ENCODE results near the gene RAB10.
"Not testable (repeated sequence)": the region's sequence is repeated elsewhere in the genome, so short reads cannot be mapped to it uniquely, and the experiment has no call there.

RAB10 gene

DNA sequence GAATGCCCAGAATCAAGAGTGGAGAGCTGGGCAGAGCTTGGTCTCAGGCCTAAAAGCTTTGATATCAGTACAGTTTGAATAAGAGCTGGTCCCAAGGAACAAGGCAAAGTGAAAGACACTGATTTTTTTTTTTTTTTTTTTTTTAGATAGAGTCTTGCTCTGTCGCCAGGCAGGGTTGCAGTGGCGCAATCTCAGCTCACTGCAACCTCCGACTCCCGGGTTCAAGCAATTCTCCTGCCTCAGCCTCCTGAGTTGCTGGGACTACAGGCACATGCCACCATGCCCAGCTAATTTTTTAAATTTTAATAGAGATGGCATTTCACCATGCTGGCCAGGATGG lies 17.2 kb upstream of the RAB10 start:
- not testable (repeated sequence) for DNase-seq

DNA sequence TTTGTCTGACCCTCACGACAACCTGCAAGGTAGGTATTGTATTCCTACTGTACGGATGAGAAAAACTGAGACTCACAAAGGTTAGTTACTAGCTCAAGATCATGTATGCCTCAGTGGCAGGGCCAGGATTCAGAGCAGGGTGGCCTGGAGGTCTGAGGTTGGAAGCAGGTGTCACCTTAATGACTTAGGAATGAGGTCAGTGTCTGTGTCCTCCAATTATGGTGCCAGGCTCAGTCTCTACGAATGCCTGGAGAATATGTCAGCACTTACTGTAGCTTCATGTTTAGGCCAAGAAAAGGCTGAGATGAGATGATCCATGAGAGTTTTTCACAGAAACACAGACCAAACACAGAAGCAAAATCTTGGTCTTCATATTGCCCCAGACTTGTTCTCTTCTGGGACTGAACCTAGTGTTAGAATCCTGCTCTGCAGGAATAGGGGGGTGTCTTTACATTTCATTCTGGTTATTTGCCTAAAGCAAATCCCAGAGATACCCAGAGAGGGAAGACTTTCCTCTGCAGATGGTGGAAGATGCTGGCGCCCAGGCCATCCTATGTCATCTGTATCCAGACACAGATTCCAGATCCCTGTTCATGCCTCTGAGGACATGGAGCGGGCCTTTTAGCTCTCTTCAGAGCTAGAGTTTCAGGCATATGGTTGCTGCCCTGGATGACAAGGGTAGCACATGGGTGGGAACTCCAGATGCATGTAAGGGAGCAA lies 16.3 kb upstream of the RAB10 start:
- DNase-seq: no peak

DNA sequence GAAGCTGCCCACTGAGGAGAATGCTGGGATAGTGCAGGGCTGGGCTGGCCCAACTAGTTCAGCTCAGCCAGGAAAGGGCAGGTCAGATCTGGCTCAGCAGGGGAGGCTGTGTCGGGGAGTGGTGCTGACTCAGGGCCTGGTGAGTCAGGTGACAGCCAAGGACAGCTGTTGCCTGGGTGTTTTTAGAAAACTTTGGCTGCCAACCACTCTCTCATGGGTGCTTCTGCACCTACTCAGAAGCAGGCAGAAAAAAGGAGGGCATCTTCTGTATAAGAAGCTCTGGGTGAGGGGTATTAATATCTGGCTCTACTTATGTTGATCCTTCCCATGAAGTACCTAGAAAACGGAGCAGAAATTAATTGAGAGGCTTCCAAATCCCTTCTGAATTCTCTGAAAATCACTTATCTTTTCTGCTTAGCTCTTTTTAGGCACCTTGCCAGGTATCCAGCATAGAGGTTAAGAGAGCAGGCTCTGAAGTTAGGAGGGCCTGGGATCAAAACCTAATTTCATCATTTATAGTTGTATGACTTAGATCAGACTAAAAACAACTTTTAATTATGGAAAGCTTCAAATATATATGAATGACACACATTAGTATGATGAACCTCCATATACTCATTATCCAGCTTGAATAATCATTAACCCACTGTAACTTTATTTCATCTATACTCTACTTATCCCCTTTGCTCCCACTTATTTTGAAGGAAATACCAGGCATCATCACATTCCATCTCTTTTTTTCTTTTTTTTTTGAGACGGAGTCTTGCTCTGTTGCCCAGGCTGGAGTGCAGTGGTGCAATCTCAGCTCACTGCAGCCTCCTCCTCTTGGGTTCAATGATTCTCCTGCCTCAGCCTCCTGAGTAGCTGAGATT lies 15.5 kb upstream of the RAB10 start:
- DNase-seq: no peak

DNA sequence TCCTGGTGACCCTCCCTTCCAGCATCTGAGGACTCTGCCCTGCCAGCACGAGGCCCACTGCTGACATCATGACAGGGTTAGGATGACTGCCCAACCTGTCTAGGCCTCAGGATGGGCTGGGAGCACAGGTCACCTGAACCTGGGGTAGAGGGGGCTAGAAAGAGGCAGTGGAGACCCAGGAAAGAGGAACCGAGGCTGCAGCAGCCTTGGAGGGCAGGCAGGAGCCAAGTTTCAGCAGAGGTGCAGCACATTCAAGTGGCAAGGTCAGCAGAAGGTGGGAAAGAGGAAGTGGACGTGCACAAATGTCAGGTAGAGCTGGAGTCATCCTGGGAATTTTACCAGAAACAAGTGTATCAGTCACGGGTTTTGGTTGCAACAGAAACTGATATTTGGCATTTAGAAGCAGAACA lies 13.6 kb upstream of the RAB10 start:
- DNase-seq: no peak

DNA sequence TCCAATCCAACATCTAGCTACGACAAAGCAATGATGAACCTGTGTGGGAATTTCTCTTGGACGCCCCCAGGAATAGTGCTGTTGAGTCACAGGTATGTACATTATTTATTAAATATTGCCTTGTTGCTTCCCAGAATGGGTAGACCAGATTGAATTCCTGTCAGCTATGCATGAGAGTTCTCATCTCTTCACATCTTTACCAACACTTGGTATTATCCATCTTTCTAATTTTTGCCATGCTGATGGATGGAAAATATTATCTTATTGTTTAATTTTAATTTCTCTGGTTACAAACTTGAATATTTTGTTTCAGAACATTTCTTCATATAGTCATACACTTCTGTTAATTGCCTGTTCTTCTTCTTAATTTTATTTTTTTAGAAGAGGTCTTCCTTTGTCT lies 9.6 kb upstream of the RAB10 start:
- no peak for DNase-seq

DNA sequence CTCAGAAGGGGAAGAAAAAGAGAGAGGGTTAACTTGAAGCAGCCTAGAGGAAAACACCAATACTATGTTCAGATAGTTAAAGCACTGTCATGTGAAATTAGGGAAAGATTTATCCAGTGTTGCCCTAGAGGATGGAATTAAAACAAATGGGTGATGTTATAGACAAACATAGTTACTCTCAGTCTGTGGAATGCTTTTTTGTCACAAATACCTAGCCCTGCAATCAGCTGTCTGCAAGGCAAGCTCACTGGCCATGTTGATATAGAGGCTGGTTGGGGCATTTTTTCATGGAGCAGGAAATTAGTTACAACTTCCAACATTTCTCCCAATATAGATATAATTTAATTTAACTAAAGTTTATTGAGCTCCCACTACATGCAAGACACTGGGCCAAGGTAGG lies 8.4 kb upstream of the RAB10 start:
- DNase-seq: no peak

DNA sequence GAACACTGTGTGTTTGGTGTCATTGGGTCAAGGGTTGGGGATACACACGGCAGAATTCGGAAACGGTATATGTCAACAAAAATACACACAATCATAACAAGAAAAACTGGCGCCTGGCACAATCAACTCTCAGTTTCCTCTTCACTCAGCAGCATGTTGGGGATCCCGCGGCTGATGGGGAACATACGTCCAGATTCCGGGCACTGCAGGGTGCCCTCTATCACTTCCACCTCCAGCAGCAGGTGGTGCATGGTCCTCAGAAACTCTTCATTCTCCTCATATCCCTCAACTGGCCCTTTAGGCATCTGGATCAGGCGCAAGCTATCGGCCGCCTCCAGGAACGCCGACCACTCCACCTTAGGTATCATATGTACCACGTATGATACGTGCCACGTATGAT lies 5.8 kb upstream of the RAB10 start:
- DNase-seq: not testable (repeated sequence)

DNA sequence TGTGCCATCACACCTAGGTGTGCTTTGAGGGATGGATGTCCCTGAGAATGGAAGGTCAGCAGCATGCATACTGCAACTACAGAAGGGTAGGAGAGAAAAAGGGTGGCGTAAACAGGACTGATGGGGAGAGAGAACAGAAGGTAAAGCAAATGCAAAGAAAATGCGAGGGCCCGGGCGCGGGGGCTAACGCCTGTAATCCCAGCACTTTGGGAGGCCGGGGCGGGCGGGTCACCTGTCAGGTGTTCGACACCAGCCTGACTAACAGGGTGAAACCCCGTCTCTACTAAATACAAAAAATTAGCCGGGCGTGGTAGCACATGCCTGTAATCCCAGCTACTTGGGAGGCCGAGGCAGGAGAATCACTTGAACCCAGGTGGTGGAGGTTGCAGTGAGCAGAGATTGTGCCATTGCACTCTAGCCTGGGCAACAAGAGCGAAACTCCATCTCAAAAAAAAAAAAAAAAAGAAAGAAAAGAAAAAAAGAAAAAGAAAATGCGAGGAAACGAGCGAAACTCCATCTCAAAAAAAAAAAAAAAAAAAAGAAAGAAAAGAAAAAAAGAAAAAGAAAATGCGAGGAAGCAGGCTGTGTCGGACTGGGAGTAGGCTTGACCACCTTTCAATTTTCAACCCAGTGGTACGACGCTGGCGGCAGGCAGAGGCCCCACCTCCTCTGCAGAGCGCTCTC lies 1.2 kb upstream of the RAB10 start:
- not testable (repeated sequence) for DNase-seq

DNA sequence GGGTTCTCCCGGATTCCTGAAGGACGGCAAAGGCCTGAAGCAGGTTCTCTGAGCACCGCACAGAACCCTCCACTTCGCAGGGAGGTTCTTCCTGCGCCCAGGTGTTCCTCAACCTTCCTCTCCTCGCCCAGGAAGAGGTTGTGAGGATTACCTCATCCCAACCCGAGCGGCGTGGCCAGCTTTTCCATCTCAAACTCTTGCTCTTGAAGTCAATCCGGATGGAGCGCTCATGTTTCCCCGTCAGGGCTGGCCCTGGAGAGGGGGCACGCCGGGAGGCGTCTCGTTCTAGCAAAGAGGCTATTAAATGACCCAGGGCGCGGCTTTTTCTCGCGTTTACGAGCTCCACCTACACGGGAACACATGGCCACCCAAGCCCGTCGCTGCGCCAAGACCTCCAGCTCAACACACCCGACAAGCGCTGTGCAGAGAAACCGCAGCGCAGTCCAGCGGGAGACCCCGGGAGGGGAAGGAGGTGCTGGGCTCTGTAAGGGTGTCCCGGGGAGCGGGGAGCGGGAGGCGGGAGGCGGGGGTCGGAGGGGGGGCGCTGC lies 540 bp upstream of the RAB10 start:
- DNase-seq: no peak

DNA sequence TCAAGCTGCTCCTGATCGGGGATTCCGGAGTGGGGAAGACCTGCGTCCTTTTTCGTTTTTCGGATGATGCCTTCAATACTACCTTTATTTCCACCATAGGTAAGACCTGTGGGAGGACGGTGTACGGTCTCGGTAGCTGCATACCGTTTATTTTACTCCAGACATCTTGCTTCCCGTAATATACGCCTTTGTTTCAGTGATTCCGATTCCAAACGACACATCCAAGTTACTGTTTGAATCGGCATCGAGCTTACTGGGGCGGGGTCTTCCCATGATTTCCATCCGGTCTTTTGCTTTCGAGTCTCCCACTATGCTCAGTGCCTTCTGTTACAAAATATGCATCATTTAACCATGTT lies 731 bp downstream of the RAB10 start:
- no peak for DNase-seq

DNA sequence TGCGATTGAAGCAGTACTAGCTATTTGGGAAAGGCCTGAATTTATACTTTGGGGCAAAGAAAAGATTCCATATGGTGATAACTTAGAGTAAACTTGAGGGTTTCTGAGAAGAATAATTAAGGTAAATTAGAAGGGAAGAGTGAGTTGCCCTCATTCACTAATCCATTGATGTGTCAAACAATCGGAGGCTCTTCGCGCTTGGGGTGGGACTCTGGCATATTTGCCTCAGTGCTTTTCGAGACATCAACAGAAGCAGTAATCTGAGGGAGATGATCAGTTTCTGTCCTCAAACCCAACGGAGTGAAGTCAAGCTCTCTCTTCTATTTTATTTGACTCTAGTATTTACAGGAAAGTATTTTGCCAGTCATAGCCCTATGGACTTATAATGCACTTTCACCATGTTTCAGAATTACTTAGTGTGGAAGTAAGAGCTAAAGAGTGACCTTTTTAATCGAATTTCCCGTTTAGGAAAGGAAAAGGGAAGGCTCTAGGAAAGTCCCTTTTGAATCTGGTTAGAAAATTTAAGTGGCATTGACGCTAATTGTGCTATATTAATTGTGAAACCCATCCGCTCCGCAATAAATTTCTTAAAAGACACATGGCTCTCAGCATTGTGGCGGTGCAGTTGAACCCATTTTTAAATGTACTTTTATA lies 1.3 kb downstream of the RAB10 start:
- DNase-seq: peak; percentile 8

DNA sequence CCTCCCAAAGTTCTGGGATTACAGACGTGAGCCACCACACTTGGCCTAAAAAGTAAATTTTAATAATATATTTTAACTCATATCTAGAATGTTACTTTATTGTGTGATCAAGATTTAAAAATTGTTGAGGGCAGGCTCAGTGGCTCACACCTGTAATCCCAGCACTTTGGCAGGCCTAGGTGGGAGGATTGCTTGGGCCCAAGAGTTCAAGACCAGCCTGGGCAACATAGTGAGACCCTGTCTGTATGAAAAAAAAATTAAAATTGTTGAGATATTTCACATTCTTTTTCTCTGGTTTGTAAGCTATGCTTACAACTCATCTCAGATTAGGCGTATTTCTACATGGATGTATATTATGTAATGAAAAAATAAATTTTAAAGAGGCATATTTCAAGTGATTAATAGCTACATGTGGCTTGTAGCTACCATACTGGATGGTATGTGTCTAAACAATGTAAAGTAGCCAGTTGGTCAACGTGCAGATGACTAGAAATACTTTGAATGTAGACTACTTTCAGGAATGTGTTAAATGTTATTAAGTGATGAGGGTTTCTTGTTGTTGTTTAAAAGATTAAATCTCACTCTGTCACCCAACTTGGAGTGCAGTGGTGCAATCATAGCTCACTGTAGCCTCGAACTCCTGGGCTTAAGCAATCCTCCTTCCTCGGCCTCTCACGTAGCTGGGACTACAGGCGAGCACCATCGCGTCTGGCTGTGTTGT lies 5.9 kb downstream of the RAB10 start:
- DNase-seq: no peak

DNA sequence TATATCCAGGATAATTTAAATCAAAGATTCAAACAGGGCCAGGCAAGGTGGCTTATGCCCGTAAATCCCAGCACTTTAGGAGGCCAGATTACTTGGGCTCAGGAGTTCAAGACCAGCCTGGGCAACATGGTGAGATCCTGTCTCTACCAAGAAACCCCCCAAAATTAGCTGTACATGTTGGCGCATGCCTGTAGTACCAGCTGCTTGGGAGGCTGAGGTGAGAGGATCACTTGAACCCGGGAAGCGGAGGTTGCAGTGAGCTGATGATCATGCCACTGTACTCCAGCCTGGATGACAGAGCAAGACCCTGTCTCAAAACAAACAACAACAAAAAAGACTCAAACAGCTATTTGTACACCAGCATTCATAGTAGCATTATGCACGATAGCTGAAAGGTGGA lies 9.2 kb downstream of the RAB10 start:
- no peak for DNase-seq

DNA sequence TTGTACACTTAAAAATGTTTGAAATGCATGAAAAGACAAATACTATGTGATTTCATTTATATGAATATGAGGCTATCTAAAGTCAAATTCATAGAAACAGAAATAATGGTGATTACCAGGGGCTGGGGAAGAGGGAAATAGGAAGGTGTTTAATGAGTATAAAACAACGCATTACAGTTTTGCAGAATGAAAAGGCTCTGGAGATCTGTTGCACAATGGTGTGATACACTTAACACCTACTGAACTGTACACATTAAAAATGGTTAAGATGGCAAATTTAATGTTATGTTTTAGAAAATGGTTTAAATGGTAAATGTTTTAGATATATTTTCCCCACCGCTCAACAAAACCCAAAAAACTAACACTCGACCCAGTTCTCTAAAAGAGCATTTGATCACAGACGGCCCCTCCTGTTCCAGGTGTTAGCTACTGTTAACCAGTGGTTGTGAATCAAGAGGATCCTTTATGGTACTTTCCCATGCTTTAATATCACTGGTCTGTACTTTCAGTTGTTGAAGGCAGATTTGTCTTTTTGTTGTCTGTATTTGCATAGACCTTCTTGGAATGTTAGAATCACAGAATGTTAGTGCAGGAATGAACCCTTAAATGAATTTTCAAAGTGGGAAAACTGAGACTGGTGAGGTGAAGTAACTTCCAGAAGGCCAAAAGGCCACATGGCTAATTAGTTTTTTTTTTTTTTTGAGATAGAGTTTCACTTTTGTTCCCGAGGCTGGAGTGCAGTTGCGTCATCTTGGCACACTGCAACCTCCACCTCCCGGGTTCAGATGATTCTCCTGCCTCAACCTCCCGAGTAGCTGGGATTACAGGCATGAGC lies 10.2 kb downstream of the RAB10 start:
- DNase-seq: peak; percentile 23

DNA sequence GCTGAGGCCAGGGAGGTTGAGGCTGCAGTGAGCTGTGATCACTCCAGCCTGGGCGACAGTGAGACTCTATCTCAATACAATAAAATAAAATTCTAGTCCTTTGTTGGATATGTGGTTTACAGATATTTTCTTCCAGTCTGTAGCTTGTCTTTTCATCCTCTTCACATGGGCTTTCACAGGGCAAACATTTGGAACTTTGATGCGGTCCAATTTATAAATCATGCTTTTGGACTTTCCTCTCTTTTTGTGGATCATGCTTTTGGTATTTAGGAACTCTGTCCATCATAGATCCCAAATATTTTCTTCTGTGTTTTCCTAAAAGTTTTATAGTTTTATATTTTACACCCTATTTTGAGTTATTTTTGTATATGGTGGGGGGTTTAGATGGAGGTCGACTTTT lies 14.9 kb downstream of the RAB10 start:
- DNase-seq: no peak

DNA sequence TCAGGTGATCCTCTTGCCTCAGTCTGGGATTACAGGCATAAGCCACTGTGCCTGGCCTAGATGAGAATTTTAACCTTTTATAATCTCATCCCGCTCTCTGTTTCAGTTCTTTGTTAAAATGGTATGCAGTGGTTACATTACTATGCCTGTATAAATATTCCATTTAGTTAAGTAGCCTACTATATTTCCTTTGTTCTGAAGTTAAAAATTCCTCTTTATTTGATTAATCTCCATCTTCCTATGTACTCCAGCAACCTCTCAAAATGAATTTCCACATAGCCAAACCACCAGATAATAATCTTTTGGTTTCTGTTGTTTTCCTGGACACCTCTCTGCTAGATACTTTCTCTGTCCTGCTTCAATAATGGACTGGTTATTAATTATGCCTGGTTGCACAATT lies 15.8 kb downstream of the RAB10 start:
- DNase-seq: no peak

DNA sequence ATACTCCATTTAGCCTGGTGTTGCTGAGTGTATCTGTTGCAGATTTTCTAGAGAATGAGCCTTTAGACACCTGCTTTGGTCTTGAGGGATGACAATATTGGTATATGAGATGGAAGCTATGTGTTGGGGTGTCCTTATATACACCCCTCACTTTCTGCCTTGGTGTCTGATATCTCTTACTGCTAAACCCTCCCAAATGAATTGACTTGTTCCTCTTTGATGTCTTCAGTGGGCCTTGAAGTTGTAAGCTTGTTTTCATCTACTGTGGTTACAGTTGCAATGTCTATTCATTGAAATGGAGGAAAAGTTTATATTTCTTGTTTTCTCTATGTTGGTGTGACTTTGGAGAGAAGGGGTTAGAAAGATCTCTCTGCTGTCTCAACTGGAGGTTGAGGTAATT lies 18.9 kb downstream of the RAB10 start:
- DNase-seq: no peak

DNA sequence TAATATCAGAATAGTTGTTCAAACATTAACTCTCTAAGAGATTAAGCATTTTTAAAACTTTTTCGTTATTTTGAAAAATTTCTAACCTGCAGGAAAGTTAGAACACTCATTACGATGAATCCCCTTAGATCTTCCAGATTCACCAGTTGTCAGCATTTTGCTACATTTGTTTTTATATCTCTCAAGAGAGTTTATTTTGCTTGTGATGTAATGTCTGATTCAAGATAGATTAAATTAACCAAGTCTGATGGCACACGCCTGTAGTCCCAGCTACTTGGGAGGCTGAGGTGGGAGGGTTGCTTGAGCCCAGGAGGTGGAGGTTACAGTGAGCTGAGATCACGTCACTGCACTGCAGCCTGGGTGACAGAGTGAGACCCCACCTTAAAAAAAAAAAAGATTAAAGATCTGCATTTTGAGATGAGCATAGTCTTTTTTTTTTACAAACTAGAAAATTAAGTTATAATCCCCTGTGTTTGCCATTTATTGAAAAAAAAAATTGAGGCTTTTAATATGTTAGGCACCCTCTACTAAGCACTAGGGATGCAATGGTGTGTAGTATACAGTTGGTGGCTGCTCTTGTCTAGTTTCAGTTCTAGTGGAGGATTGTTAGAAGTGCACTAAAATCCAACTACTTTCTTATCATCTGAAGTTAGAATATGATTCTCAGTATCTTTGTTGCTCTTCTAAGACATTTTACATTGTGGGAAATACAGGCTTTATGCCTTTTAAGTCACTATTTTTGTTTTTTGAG lies 20.9 kb downstream of the RAB10 start:
- no peak for DNase-seq

DNA sequence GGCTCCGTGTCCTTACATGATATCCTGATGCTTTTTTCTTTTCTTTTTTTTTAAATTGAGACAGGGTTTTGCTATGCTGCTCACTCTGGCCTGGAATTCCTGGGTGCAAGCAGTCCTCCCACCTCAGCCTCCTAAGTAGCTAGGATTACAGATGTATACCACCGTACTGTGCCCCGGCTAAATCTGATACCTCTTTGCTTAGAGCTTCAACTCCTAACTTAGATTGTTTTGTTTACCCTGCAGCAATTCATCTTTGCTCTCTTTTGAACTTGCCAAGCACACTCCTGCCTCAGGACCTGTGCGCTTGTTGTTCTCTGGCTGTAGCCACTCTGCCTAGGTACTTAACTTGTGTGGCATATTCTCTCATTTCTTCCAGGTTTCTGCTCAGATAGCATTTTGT lies 24.5 kb downstream of the RAB10 start:
- DNase-seq: no peak

DNA sequence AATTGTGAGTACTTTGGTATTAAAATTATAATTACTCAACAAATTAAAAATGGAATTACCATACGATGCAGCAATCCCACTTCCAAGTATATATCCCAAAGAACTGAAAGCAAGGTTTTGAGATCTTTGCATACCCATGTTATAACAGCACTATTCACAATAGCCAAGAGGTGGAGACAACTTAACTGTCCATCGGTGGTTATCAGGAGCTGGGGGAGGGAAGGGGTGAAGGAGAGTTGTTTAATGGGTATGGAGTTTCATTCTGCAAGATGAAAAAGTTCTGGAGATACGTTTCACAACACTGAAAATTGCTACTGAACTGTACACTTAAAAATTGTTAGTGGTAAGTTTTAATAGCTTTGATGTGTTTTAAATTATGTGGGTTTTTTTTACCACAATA lies 25.7 kb downstream of the RAB10 start:
- no peak for DNase-seq

DNA sequence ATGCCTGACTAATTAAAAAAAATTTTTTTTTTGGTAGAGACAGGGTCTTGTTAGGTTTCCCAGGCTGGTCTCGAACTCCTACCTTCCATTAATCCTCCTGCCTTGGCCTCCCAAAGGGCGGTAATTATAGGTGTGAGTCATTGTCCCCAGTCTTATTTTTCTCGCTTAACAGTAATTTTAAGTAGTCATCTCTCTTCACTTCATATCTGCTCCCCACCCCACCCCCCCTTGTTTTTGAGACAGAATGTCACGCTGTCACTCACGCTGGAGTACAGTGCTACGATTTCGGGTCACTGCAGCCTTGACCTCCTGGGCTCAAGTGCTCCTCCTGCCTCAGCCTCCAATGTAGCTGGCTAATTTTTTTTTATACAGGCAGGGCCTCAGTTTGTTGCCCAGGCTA lies 27.7 kb downstream of the RAB10 start:
- no peak for DNase-seq

All from CD4-positive, alpha-beta T cell treated with Interleukin-10 for 1 hour (primary cell).